ENCODE data around the gene ZNF285.
A peak's percentile ranks its signal among the peaks of the same experiment; 100 is the strongest.
"Not testable (repeated sequence)": the region's sequence is repeated elsewhere in the genome, so short reads cannot be mapped to it uniquely, and the experiment has no call there.

ZNF285 gene

DNA sequence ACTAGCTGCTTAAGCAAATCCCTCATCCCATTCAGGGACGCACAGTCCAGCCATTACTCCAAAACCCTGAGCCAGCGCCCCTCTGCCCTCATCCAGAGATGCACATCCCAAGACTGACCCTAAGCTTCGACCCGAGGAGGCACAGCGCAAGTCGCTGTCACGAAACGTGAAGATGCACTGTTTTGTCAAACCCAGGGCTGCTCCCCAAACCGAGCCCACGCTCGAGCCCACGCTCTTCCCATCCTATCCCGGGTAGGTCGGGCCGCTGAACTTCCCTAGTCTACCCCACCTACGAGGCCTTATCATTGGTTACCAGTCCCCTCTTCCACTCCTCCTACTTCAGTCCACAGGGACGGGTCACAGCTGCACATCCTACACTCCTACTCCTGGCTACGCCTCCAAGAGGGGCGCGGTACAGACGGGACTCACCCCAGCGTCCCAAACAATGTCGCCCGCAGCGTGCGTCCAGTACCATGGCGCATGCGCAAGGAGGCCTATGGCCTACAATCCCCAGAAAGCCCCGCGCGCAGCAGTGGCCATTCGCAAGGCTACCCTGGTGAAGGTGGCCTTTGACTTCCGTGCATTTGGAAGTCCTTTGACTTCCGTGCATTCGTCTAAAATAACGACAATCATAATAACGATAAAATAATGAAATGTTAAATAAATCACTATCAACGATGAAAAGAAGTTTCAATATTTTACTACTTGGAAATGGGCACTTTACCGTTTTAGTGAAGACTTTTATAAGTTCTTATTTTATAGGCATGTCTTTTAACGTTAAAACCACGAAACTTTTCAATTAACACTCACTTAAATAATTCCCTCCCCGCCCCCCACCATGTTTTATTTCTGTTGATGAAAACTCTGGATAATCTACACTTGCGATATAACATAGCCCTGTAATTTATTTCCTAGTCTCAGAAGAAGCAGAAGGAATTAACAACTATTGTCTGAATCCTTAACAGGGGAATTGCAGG, at the start of gene ZNF285:
Gene ZNF285, minus strand, starts transcription at position 470 of the 977 bp plus-strand sequence. CDS start 4,395 bp downstream, outside the sequence.
- DNase-seq (ENCODE audit: low spot score): peak; percentile 97

DNA sequence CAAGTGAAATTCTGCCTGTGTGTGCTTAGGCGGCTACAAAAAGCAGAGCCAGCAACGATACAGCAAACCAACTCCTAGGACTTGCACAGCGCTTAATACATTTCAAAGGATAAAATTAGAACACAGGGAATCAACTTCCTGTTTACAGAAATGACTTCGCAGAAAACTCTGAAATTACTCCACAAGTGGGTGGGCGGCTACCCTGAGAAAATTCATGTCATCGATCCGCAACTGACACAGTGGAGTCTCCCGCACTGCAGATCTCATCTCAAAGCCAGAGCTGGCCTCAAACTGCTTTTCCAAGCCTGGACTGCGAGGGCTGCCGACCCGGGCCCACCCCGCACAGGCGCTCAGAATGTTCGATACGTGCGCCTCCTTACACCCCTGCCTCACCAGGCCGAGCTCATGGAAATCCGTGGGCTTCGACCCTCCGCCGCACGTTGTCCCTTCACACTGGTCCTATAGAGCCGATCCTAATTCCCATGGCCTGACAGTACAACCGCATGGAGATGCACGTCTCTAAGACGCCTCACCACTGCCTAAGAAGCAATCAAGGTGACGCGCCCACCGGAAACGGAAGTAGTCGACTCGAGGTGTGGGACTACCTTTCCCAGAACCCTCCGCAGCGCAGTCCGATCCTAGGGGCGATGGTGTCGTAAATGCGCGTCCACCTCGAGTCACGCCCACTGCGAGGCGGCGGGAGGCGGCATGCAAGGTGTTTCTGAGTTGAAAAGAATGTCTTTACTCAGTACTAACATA, 46.7 kb upstream of the ZNF285 start, which contains the start of gene ZNF229:
Gene ZNF229, minus strand, starts transcription at position 557 of the 759 bp plus-strand sequence. CDS start 5,625 bp downstream, outside the sequence.
- peak; percentile 89 for DNase-seq (ENCODE audit: low spot score)

DNA sequence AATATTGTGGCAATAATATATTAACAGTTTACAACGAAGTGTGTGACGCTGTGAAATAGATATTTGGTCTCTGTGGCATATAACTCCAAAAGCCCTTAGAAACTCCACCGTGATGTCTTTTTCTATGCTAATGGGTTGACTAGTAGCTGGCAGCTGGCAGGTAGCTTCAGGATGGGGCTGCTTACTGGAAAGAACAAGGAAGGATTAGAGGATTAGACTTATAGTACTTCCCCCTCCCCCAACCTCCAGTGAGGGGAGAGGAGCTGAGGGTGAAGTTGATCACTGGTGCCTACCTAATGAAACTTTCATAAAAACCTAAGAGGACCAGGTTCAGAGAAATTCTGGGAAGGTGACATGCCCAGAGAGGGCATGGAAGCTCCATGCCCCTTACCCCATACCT, 37.0 kb upstream of the ZNF285 start:
- DNase-seq (ENCODE audit: low spot score): no peak

DNA sequence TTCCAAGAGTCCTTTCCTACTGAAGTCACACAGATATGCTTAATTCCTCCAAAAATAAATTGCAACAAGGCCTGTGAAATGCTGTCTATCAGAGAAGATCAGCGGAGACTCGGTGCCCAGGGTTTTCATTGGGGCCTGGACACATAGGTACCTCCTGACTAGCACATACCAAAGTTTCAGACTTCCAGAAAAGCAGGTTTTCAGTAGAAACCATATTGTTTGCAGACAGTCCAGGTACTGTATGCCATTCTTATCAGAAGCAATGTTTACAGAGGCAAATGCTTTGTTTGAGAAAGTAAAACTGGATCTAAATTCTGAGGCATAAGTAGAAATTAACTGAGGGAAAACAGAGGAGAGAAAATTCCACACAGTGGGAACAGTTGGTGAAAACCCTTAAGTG, 34.0 kb upstream of the ZNF285 start:
- DNase-seq (ENCODE audit: low spot score): no peak

DNA sequence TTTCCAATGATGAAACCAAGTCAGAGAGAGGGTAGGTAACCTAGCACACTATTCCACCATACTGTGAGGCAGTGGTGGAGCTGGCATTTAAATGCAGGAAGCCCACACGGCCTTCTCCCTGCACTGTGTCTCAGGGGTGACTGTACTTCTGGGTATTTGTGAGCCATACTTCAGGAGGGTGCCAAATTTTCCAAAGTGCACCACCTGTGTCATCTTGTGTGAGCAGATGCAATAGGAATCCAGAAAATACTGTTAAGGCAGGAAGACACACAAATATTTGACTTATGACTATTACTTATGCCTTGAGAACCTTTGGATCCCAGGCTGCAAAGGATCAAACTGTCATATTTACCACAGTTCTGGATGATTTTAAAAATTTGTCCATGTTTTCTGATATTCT, 29.5 kb upstream of the ZNF285 start:
- DNase-seq (ENCODE audit: low spot score): peak; percentile 65

DNA sequence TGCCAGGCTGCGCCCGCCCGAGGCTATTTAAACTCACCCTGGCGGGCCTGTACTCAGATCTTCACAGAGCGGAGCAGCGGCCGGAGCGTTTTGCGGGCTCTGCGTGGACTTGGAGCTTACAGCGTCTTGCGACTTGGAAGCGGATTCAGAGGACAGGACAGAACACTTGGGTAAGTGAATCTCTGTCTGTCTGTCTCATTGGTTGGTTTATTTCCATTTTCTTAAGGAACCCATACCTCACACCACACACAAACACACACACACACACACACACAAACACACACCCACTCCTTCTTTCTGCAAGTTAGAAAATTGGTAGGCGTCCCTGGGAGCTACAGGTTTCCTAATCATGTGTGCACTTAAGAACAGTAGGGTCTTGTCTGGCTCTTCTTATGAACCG, 14.1 kb upstream of the ZNF285 start:
- DNase-seq (ENCODE audit: low spot score): not testable (repeated sequence)

DNA sequence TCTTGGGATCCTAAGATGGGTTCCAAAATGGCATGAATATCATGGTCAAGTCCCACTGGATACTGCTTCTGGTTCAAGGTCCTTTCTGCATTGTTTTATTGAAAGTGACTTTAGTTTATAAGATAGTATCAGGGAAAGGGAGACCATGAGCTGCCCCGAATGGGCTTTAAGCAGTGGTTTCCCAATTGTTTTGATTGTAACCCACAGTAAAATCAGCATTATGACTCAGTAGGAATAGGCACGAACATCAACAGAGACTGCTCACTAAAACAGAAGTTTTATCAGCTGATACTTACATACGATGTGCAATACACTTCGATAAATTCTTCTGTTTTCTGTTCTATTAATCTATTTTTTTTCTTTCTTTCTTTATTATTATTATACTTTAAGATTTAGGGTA, 12.1 kb downstream of the ZNF285 start:
- DNase-seq (ENCODE audit: low spot score): not testable (repeated sequence)

DNA sequence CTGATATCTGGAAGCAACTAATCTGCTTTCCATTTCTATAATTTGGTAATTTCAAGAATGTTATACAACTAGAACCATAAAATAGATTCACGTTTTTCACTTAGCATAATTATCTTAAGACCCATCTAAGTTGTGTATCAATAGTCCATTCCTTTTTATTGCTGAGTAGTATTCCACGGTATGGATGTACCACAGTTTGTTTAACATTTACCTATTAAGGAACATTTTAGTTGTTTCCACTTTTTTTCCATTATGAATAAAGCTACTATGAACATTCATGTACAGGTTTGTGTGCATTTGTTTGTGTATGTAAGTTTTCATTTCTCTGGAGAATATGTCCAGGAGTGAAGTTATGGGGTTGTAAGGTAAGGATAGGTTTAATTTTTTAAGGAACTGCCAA, 26.6 kb downstream of the ZNF285 start:
- DNase-seq (ENCODE audit: low spot score): no peak

DNA sequence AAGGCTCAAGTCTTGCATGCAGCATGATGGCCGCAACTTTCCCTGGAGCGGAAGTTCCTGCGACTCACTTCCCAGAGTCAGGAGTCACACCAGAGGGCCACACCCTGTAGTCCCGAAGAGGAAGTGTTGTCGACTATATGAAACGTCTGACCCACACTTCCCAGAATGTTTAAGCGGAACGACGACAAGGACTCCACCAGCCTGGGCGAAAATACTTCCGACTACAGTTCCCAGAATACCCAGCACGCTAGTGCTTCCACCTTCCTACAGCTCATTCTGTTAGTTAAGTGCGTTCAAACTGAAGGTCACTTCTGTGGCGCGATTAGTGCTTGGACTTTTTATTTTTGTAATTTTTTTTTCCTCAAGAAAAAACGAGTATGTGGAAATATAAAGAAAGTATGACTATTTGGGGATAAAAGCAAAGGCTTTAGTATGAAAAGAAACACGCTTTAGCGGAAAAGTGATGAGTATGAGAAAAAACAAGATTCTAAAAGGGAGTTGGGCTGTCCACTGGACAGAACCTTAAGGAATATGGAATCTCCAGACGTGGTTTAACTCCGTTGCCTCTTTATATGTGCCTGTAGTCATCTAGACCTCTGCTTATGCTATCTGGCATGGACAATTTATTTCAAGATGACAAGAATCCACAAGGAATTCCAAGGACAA, 29.5 kb downstream of the ZNF285 start:
- no peak for DNase-seq (ENCODE audit: low spot score)

DNA sequence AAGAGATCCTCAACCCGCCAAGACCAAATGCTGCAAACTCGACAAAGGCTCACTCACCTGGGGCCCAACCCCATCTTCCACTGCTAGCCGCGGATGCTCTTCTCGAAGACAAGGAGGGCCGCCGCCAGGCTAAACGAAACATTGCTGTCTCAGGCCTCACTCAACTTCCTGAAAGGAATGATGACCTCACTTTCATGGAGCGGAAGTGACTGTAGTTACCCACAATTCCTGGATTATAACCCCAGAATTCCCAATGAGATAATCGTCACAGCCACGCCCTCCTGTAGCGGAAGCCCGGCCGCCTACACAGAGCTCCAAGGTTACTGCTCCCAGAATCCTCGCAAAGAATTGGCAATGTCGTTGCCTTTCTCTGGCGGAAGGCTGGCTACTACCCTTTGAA, 34.4 kb downstream of the ZNF285 start:
- no peak for DNase-seq (ENCODE audit: low spot score)

DNA sequence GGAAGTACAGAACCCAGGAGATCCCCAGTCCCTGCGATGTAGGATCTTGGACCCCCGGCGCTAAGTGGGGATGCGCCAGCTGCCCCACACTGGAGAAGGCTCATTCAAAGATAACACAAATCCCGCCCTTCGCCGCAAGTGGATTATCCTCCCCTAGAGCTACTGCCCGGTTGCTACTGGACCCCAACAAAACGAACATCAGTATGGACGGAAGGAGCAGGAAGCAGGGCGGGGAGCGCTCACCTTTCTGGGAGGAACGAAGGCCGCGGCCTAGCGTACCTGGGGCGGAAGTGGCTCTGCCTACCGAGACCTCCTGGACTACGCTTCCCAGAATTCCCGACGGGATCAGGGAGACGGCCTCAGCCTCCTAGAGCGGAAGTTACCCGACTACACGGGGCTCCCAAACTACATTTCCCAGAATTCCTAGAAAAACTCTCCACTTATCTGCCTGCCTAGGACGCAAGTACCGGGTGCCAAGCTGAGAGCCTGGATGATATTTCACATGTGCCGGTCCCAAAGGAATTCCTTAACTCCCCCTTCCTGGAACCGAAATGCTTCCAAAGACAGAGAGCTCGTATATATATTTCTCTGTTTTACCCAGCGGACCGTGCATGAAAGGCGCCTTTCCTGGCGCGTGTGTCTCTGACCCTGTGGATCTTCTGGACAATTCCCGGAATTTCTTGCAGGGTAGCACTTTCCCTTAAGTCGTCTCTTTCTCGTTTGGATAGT, 44.9 kb downstream of the ZNF285 start, which contains the start of gene ZNF112:
Gene ZNF112, minus strand, starts transcription at position 298 of the 729 bp plus-strand sequence. CDS start 16,141 bp downstream, outside the sequence.
- peak; percentile 95 for DNase-seq (ENCODE audit: low spot score)

DNA sequence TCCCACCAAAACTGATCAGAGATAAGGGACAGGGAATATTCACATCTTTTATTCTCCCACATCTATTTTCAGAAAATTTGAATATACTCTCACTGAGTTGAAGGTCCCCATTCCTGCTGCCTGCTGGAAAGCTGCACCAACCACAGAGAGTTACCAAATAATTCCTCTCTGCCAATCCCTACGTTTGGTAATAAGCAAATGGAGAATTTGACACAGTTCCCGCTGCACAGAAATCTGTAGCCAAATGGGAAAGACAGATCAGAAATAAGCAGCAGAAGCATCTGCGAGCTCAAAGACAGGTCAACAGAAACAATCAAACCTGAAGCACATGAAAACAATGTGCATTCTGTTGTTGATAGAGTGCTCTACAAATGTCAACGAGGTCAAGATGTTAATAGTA, 54.9 kb downstream of the ZNF285 start:
- no peak for DNase-seq (ENCODE audit: low spot score)

DNA sequence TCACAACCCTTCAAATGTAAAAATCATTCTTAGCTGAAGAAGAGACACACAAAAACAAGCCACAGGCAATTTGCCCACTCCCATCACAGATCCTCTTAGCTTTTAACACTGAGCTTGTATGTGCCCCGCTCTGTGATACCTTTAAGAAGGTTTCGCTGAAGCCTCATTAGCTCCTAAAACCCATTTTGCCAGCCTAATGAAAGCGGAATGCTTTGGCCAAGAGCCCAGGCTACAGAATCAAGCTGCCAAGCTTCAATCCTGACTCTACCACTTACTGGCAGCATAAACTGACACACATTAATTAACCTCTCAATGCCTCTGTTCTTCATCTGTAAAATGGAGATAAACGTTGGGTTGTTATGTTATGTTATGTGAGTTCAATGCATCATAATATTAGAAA, 55.4 kb downstream of the ZNF285 start:
- DNase-seq (ENCODE audit: low spot score): no peak

DNA sequence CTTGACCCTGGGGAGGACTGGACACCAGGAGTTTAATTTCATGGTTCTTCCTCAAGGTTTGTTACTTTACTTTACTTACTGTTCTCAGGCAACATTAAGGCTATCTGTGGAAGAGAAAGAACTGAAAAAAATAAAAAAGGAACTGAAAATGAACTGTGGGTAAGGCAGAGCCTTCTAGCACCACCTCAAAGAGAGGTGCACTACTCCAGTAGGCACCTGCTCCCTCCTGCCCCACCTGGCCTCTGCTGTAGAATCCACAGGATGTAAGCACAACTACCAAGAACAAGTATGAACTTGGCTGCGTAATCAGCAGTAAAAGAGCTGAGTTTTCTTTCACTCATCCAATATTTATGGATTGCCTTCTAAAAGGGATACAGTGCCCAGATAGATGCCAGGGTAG, 57.2 kb downstream of the ZNF285 start:
- DNase-seq (ENCODE audit: low spot score): no peak

DNA sequence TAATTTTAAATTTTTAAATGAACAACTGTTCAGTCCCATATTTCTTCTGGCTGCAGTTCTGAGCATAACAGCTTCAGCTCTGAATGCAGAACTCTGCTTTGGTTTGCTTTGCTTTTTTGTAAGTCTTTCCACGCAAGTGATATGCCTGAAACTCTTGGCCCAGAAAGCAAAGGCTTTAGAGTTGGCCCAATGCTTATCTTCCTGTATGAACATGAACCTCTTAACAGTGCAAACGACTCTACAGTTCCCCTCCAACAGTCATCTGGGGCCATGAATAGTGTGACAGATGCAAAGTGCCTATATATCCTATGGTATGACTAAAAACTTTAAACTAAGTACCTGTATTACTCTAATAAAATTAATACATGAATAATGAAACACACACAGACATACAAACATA, 59.6 kb downstream of the ZNF285 start:
- DNase-seq (ENCODE audit: low spot score): no peak

DNA sequence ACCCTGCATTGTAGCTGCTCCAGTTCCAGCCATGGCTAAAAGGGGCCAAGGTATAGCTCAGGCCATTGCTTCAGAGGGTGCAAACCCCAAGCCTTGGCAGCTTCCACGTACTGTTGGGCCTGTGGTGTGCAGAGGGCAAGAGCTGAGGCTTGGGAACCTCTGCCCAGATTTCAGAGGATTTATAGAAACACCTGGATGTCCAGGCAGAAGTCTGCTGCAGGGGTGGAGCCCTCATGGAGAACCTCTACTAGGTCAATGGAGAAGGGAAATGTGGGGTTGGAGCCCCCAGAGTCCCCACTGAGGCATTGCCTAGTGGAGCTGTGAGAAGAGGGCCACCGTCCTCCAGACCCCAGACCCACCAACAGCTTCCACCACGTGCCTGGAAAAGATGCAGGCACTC, 66.8 kb downstream of the ZNF285 start:
- DNase-seq (ENCODE audit: low spot score): not testable (repeated sequence)

Data from kidney tubule cell (primary cell).